Frontal cortex (tissue), 4 donors: Measurements from ENCODE around the gene ZNF219. TPM values are rescaled to one million over a fixed set of nuclear protein-coding genes. Genes with fewer than 3 reads are reported as not detected.

Source experiments
- DNase-seq, 2 donors: peaks; one replicate each; pipeline ENCODE4 v3.0.0; 2012; ENCODE audit warnings: low spot score in 2 of 2
- FAIRE-seq: peaks from 2 replicates; lab custom pipeline; 2012; peaks lifted over from hg19 to GRCh38; lab: Jason Lieb, UNC
- total RNA-seq: library from RNA; depleted of rRNA; stranded (reverse); fragments of >200 nt; gene quantifications from one replicate; pipeline ENCODE4 v1.2.3, GENCODE V29; 2014
- donor health status: control.
- donor health status: control.
- donor health status: control.

ZNF219 gene
- total RNA-seq, 1 donor from 2014 or later = 6.9 TPM

- no peak for FAIRE-seq
- DNase-seq = peak; percentile 81 to 84
Observed at GRCh38 chr14:21071225-21072030, 27.0 kb downstream of the ZNF219 start.

- FAIRE-seq (no peak), DNase-seq (peak; percentile 42 to 65)
Observed at GRCh38 chr14:21070610-21071224, 27.7 kb downstream of the ZNF219 start.

GRCh38 chr14:21070083-21070609 is 28.3 kb downstream of the ZNF219 start, which contains the start of gene ARHGEF40:
Gene ARHGEF40, plus strand, starts transcription at chr14:21070304. Its CDS starts 93 bp downstream, at chr14:21070397.
- FAIRE-seq = no peak

GRCh38 chr14:21069388-21070082 is 28.9 kb downstream of the ZNF219 start:
- peak; percentile 70 to 78 for DNase-seq
- FAIRE-seq = no peak

More at GRCh38 chr14:21070083-21070609, 28.3 kb downstream of the ZNF219 start, which contains the start of gene ARHGEF40:
- DNase-seq = peak; percentile 84 to 91

GRCh38 chr14:21068521-21069387 is 29.7 kb downstream of the ZNF219 start:
- DNase-seq (peak; percentile 20 to 64), FAIRE-seq (no peak)

- FAIRE-seq (no peak), DNase-seq (peak in 1 of 2 donors; percentile 19)
Observed at GRCh38 chr14:21066882-21067502, 31.5 kb downstream of the ZNF219 start.

- no peak for FAIRE-seq
- DNase-seq = no peak
Observed at GRCh38 chr14:21063479-21063878, 35.0 kb downstream of the ZNF219 start.

- FAIRE-seq = no peak
- no peak for DNase-seq
Observed at GRCh38 chr14:21061347-21061668, 37.1 kb downstream of the ZNF219 start.

GRCh38 chr14:21060614-21061346 is 37.7 kb downstream of the ZNF219 start:
- FAIRE-seq = no peak
- DNase-seq = no peak

- FAIRE-seq = no peak
- DNase-seq = no peak
Observed at GRCh38 chr14:21059842-21060613, 38.4 kb downstream of the ZNF219 start.

GRCh38 chr14:21058903-21059302 is 39.6 kb downstream of the ZNF219 start:
- FAIRE-seq (no peak), DNase-seq (no peak)

- FAIRE-seq (no peak), DNase-seq (no peak)
Observed at GRCh38 chr14:21057803-21058675, 40.4 kb downstream of the ZNF219 start, which contains the start of gene RNASE8. Gene RNASE8, plus strand, starts transcription at chr14:21057822. Its CDS starts 71 bp downstream, at chr14:21057893.

GRCh38 chr14:21056520-21057163 is 41.8 kb downstream of the ZNF219 start:
- DNase-seq (no peak), FAIRE-seq (no peak)

- DNase-seq (no peak), FAIRE-seq (no peak)
Observed at GRCh38 chr14:21055432-21056117, 42.9 kb downstream of the ZNF219 start.

- FAIRE-seq (no peak), DNase-seq (no peak)
Observed at GRCh38 chr14:21054768-21055145, 43.7 kb downstream of the ZNF219 start.
